ENCODE results near the gene CLEC16A.

CLEC16A gene

GRCh38 chr16:11117576-11118211 lies 173.3 kb downstream of the CLEC16A start:
- Histone ChIP-seq H3K27me3 (ENCODE audit: control insufficient read depth in 5 of 5, insufficient read depth in 4 of 5, low read length in 5 of 5) (no peaks in the 10 kb centered on the region), H3K27ac (ENCODE audit: low read depth, low read length) (no peak overlapping the region), H3K9ac (ENCODE audit: low read length in 5 of 5) (no peak overlapping the region), H3K4me1 (ENCODE audit: control insufficient read depth in 5 of 5, insufficient read depth in 5 of 5, low read length in 5 of 5) (peaks cover 0 to 4% (median 0%) of the 10 kb centered on the region in 5 donors), H3K4me3 (ENCODE audit: low read depth in 1 of 5, low read length in 5 of 5) (no peak overlapping the region), H3K9me3 (ENCODE audit: control insufficient read depth in 5 of 5, low read length in 5 of 5) (no peaks in the 10 kb centered on the region), H3K36me3 (ENCODE audit: control insufficient read depth in 5 of 5, insufficient read depth in 5 of 5, low read length in 5 of 5) (peaks cover 8 to 20% (median 11%) of the 10 kb centered on the region in 5 donors)

DNA sequence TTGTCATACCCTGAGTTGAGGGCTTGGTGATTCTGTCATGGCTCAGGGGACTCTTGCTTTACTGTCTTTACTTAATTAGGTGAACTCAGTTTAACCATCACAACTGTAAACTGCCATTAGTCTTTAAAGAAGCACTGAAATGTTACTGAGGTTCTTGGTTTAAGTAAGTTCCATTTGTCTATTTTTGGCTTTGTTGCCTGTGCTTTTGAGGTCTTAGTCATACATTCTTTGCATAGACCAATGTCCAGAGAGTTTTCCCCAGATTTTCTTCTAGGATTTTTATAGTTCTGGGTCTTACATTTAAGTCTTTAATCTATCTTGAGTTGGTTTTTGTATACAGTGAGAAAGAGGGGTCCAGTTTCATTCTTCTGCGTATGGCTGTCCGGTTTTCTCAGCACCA lies 174.1 kb downstream of the CLEC16A start:
- no peak overlapping the region for H3K9ac ChIP-seq (ENCODE audit: low read length in 5 of 5)
- peaks cover 9 to 27% (median 11%) of the 10 kb centered on the region in 5 donors for H3K36me3 ChIP-seq (ENCODE audit: control insufficient read depth in 5 of 5, insufficient read depth in 5 of 5, low read length in 5 of 5)
- H3K4me3 ChIP-seq (ENCODE audit: low read depth in 1 of 5, low read length in 5 of 5), result no peak overlapping the region
- H3K4me1 ChIP-seq (ENCODE audit: control insufficient read depth in 5 of 5, insufficient read depth in 5 of 5, low read length in 5 of 5), result peaks cover 0 to 4% (median 0%) of the 10 kb centered on the region in 5 donors
- H3K27me3 ChIP-seq (ENCODE audit: control insufficient read depth in 5 of 5, insufficient read depth in 4 of 5, low read length in 5 of 5), result no peaks in the 10 kb centered on the region
- H3K9me3 ChIP-seq (ENCODE audit: control insufficient read depth in 5 of 5, low read length in 5 of 5), result no peaks in the 10 kb centered on the region
- no peak overlapping the region for H3K27ac ChIP-seq (ENCODE audit: low read depth, low read length)

- H3K9ac ChIP-seq (ENCODE audit: low read length in 5 of 5), result no peak overlapping the region
- no peaks in the 10 kb centered on the region for H3K27me3 ChIP-seq (ENCODE audit: control insufficient read depth in 5 of 5, insufficient read depth in 4 of 5, low read length in 5 of 5)
- no peak overlapping the region for H3K4me3 ChIP-seq (ENCODE audit: low read depth in 1 of 5, low read length in 5 of 5)
- H3K27ac ChIP-seq (ENCODE audit: low read depth, low read length), result no peak overlapping the region
- H3K9me3 ChIP-seq (ENCODE audit: control insufficient read depth in 5 of 5, low read length in 5 of 5), result no peaks in the 10 kb centered on the region
- H3K36me3 ChIP-seq (ENCODE audit: control insufficient read depth in 5 of 5, insufficient read depth in 5 of 5, low read length in 5 of 5), result peaks cover 9 to 53% (median 31%) of the 10 kb centered on the region in 5 donors
- H3K4me1 ChIP-seq (ENCODE audit: control insufficient read depth in 5 of 5, insufficient read depth in 5 of 5, low read length in 5 of 5), result peaks cover 0 to 4% (median 0%) of the 10 kb centered on the region in 5 donors
Measured at GRCh38 chr16:11121083-11121608, 176.8 kb downstream of the CLEC16A start.

- H3K27me3 ChIP-seq (ENCODE audit: control insufficient read depth in 5 of 5, insufficient read depth in 4 of 5, low read length in 5 of 5), result no peaks in the 10 kb centered on the region
- peaks cover 0 to 4% (median 0%) of the 10 kb centered on the region in 5 donors for H3K4me1 ChIP-seq (ENCODE audit: control insufficient read depth in 5 of 5, insufficient read depth in 5 of 5, low read length in 5 of 5)
- peaks cover 5 to 59% (median 35%) of the 10 kb centered on the region in 5 donors for H3K36me3 ChIP-seq (ENCODE audit: control insufficient read depth in 5 of 5, insufficient read depth in 5 of 5, low read length in 5 of 5)
- H3K9ac ChIP-seq (ENCODE audit: low read length in 5 of 5), result no peak overlapping the region
- no peak overlapping the region for H3K27ac ChIP-seq (ENCODE audit: low read depth, low read length)
- H3K9me3 ChIP-seq (ENCODE audit: control insufficient read depth in 5 of 5, low read length in 5 of 5), result no peaks in the 10 kb centered on the region
- no peak overlapping the region for H3K4me3 ChIP-seq (ENCODE audit: low read depth in 1 of 5, low read length in 5 of 5)
Measured at GRCh38 chr16:11121914-11122692, 177.7 kb downstream of the CLEC16A start.

DNA sequence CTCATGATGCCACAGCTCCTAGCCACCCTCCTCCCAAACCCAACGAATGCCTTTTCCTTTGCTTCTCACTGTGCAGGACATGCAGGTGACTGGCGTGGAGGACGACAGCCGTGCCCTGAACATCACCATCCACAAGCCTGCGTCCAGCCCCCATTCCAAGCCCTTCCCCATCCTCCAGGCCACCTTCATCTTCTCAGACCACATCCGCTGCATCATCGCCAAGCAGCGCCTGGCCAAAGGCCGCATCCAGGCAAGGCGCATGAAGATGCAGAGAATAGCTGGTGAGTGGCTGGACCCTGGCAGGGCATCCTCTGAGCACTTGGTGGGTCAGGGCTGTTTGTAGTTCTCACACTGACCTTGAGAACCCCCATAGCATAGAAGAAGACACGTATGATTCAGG lies 179.3 kb downstream of the CLEC16A start:
- H3K4me3 ChIP-seq (ENCODE audit: low read depth in 1 of 5, low read length in 5 of 5), result no peak overlapping the region
- H3K9me3 ChIP-seq (ENCODE audit: control insufficient read depth in 5 of 5, low read length in 5 of 5), result no peaks in the 10 kb centered on the region
- H3K36me3 ChIP-seq (ENCODE audit: control insufficient read depth in 5 of 5, insufficient read depth in 5 of 5, low read length in 5 of 5), result peaks cover 5 to 59% (median 35%) of the 10 kb centered on the region in 5 donors
- H3K4me1 ChIP-seq (ENCODE audit: control insufficient read depth in 5 of 5, insufficient read depth in 5 of 5, low read length in 5 of 5), result peaks cover 0 to 11% (median 5%) of the 10 kb centered on the region in 5 donors
- H3K9ac ChIP-seq (ENCODE audit: low read length in 5 of 5), result no peak overlapping the region
- no peak overlapping the region for H3K27ac ChIP-seq (ENCODE audit: low read depth, low read length)
- H3K27me3 ChIP-seq (ENCODE audit: control insufficient read depth in 5 of 5, insufficient read depth in 4 of 5, low read length in 5 of 5), result no peaks in the 10 kb centered on the region

DNA sequence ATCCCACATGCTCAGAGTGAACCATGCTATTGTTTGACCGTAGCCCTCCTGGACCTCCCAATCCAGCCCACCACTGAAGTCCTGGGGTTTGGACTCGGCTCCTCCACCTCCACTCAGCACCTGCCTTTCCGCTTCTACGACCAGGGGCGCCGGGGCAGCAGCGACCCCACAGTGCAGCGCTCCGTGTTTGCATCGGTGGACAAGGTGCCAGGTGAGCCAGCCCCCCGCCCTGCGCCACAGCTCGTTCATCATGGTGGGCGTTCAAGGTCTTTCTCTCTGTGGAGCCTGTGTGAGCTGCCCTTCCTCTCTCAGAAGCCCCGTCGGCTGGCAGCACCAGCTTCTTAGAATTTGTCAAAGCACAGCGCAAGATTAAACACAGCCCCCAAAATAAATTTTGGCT lies 181.6 kb downstream of the CLEC16A start:
- Histone ChIP-seq H3K4me1 (ENCODE audit: control insufficient read depth in 5 of 5, insufficient read depth in 5 of 5, low read length in 5 of 5) (peaks cover 2 to 24% (median 14%) of the 10 kb centered on the region in 5 donors), H3K9ac (ENCODE audit: low read length in 5 of 5) (no peak overlapping the region), H3K27me3 (ENCODE audit: control insufficient read depth in 5 of 5, insufficient read depth in 4 of 5, low read length in 5 of 5) (no peaks in the 10 kb centered on the region), H3K4me3 (ENCODE audit: low read depth in 1 of 5, low read length in 5 of 5) (no peak overlapping the region), H3K36me3 (ENCODE audit: control insufficient read depth in 5 of 5, insufficient read depth in 5 of 5, low read length in 5 of 5) (peaks cover 4 to 55% (median 36%) of the 10 kb centered on the region in 5 donors), H3K9me3 (ENCODE audit: control insufficient read depth in 5 of 5, low read length in 5 of 5) (no peaks in the 10 kb centered on the region), H3K27ac (ENCODE audit: low read depth, low read length) (no peak overlapping the region)

GRCh38 chr16:11126399-11127054 lies 182.2 kb downstream of the CLEC16A start:
- H3K36me3 ChIP-seq (ENCODE audit: control insufficient read depth in 5 of 5, insufficient read depth in 5 of 5, low read length in 5 of 5), result peaks cover 0 to 50% (median 36%) of the 10 kb centered on the region in 5 donors
- H3K4me1 ChIP-seq (ENCODE audit: control insufficient read depth in 5 of 5, insufficient read depth in 5 of 5, low read length in 5 of 5), result peaks cover 2 to 30% (median 17%) of the 10 kb centered on the region in 5 donors
- H3K4me3 ChIP-seq (ENCODE audit: low read depth in 1 of 5, low read length in 5 of 5), result no peak overlapping the region
- no peaks in the 10 kb centered on the region for H3K9me3 ChIP-seq (ENCODE audit: control insufficient read depth in 5 of 5, low read length in 5 of 5)
- peak overlapping the region in 1 of 5 donors; percentile 2 for H3K9ac ChIP-seq (ENCODE audit: low read length in 5 of 5)
- no peaks in the 10 kb centered on the region for H3K27me3 ChIP-seq (ENCODE audit: control insufficient read depth in 5 of 5, insufficient read depth in 4 of 5, low read length in 5 of 5)
- H3K27ac ChIP-seq (ENCODE audit: low read depth, low read length), result no peak overlapping the region

DNA sequence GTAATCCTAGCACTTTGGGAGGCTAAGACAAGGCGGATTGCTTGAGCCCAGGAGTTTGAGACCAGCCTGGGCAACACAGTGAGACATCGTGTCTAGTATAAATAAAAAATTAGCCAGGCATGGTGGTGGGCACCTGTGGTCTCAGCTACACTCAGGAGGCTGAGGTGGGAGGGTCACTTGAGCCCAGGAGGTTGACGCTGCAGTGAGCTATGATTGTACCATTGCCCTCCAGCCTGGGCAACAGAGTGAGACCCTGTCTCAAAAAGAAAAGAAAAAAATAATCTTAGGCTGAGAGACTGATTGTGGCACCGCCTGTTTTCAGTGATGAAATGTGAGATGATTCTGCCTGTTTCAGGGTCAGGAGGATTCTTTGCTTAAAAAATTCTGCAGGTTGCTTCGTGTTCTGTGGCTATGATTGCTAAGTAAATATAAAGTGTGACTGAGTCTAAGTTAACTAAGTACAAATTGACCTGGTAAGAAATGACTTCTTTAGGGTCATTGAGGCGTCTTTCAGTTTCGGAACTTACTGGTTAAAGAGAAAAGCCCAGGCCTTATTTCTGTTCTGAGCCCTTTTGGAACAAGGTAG lies 183.3 kb downstream of the CLEC16A start:
- H3K4me3 ChIP-seq (ENCODE audit: low read depth in 1 of 5, low read length in 5 of 5), result no peak overlapping the region
- no peak overlapping the region for H3K9ac ChIP-seq (ENCODE audit: low read length in 5 of 5)
- no peaks in the 10 kb centered on the region for H3K27me3 ChIP-seq (ENCODE audit: control insufficient read depth in 5 of 5, insufficient read depth in 4 of 5, low read length in 5 of 5)
- H3K4me1 ChIP-seq (ENCODE audit: control insufficient read depth in 5 of 5, insufficient read depth in 5 of 5, low read length in 5 of 5), result peaks cover 2 to 37% (median 25%) of the 10 kb centered on the region in 5 donors
- H3K36me3 ChIP-seq (ENCODE audit: control insufficient read depth in 5 of 5, insufficient read depth in 5 of 5, low read length in 5 of 5), result peaks cover 0 to 42% (median 36%) of the 10 kb centered on the region in 5 donors
- H3K27ac ChIP-seq (ENCODE audit: low read depth, low read length), result no peak overlapping the region
- no peaks in the 10 kb centered on the region for H3K9me3 ChIP-seq (ENCODE audit: control insufficient read depth in 5 of 5, low read length in 5 of 5)

DNA sequence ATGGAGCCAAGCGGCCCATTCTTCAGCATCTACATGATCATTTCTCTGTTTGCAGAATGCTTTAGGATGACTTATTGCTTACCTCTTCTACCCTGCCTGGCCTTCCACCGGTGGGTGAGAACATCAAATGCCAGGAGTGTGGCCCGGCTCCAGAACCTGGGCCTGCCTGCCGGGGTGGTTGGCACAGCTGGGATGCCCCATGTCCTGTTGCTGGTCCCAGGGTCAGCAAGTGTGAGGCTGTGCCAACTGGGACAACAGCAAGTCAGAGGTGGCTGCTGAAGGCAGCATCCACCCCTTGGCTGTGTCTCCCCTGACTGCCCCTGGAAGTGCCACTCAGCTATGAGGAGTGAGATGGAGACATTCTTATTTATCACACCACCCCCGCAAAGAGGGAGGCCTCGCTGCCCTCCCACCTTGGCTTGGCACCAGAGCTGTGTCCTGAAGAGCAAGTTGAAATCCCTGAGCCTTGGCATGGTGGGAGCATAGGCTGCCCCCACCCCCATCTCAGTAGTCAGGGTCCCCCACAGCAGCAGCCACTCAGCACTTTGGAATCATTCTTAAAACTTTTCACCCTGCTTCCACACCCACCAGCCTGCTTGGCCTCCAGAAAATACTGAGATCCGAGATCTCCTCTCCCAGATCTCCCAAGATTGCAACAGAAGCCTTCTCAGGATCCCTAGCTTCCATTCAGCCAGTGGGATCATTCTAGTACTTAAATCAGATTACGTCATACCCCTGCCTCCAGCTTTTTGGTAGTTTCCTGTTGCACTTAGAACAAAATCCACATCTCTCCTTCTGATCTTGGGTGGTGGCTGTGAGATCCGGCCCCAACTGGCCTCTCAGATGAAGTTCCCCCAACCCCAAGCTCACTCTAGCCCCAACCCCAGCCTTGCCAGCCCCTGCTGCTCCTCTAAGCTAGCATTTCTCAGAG lies 184.1 kb downstream of the CLEC16A start:
- Histone ChIP-seq H3K27ac (ENCODE audit: low read depth, low read length) (no peak overlapping the region), H3K4me1 (ENCODE audit: control insufficient read depth in 5 of 5, insufficient read depth in 5 of 5, low read length in 5 of 5) (peaks cover 2 to 44% (median 31%) of the 10 kb centered on the region in 5 donors), H3K4me3 (ENCODE audit: low read depth in 1 of 5, low read length in 5 of 5) (no peak overlapping the region), H3K9ac (ENCODE audit: low read length in 5 of 5) (peak overlapping the region in 1 of 5 donors; percentile 11), H3K9me3 (ENCODE audit: control insufficient read depth in 5 of 5, low read length in 5 of 5) (no peaks in the 10 kb centered on the region), H3K36me3 (ENCODE audit: control insufficient read depth in 5 of 5, insufficient read depth in 5 of 5, low read length in 5 of 5) (peaks cover 0 to 37% (median 33%) of the 10 kb centered on the region in 5 donors), H3K27me3 (ENCODE audit: control insufficient read depth in 5 of 5, insufficient read depth in 4 of 5, low read length in 5 of 5) (no peaks in the 10 kb centered on the region)

Data from subcutaneous abdominal adipose tissue (tissue), 5 donors.